Neural cell (in vitro differentiated cells): ENCODE data around the gene TRPM3. TPM values are rescaled to one million over a fixed set of nuclear protein-coding genes. Genes with fewer than 3 reads are reported as not detected.

ENCODE experiments used
- H2AFZ ChIP-seq: fragments of 200-600, 300-800 bp; sonication (generic), shearing (Covaris generic); 2 replicates; pipeline ENCODE4 v1.6.0; 2014; ENCODE audit warnings: low read depth, mild to moderate bottlenecking, antibody characterized with exemption, low read length, moderate library complexity
- H3F3A ChIP-seq: fragments of 200-600 bp; shearing (Covaris generic); 2 replicates; pipeline ENCODE4 v1.6.1; 2016; ENCODE audit warnings: mild to moderate bottlenecking, moderate library complexity, mixed read lengths, antibody characterized with exemption, low read length; ENCODE audit not compliant: insufficient read depth, poor library complexity, severe bottlenecking
- H3K27ac ChIP-seq: fragments of 200-600, 300-800 bp; sonication (generic), shearing (Covaris generic); 2 replicates; pipeline ENCODE4 v1.5.1; 2014; ENCODE audit warnings: mild to moderate bottlenecking, low read length, moderate library complexity
- H3K27me3 ChIP-seq: fragments of 300-800, 200-600 bp; sonication (generic), shearing (Covaris generic); 2 replicates; pipeline ENCODE4 v1.6.0; 2014; ENCODE audit warnings: mild to moderate bottlenecking, low read depth, low read length, moderate library complexity; ENCODE audit not compliant: insufficient read depth
- H3K36me3 ChIP-seq: fragments of 300-800, 200-600 bp; sonication (generic), shearing (Covaris generic); 2 replicates; pipeline ENCODE4 v1.5.1; 2014; ENCODE audit warnings: mild to moderate bottlenecking, antibody characterized with exemption, low read length, moderate library complexity; ENCODE audit not compliant: insufficient read depth
- H3K4me2 ChIP-seq: fragments of 300-800, 200-600 bp; sonication (generic), shearing (Covaris generic); 2 replicates; pipeline ENCODE4 v1.6.0; 2014; ENCODE audit warnings: mild to moderate bottlenecking, low read length
- H3K4me3 ChIP-seq: fragments of 300-800, 200-600 bp; sonication (generic), shearing (Covaris generic); 2 replicates; pipeline ENCODE4 v1.5.1; 2014; ENCODE audit warnings: mild to moderate bottlenecking, low read length, moderate library complexity
- H3K79me2 ChIP-seq: fragments of 200-600 bp; shearing (Covaris generic); replicated peaks from 2 replicates; pipeline ENCODE4 v1.6.0; 2014; ENCODE audit warnings: mild to moderate bottlenecking, low read length, moderate library complexity; ENCODE audit not compliant: insufficient read depth
- H3K9ac ChIP-seq: fragments of 300-800, 200-600 bp; sonication (generic), shearing (Covaris generic); 2 replicates; pipeline ENCODE4 v1.6.1; 2016; ENCODE audit warnings: mild to moderate bottlenecking, low read length, mixed read lengths
- H3K9me2 ChIP-seq: fragments of 200-600 bp; shearing (Covaris generic); 2 replicates; pipeline ENCODE4 v1.6.1; 2016; ENCODE audit warnings: mild to moderate bottlenecking, low read length, mixed read lengths; ENCODE audit not compliant: insufficient read depth
- H3K9me3 ChIP-seq: fragments of 200-600, 300-800 bp; sonication (generic), shearing (Covaris generic); 2 replicates; pipeline ENCODE4 v1.6.1; 2016; ENCODE audit warnings: mild to moderate bottlenecking, mixed run types, low read length, moderate library complexity, mixed read lengths
- H4K20me1 ChIP-seq: fragments of 200-600 bp; shearing (Covaris generic); 2 replicates; pipeline ENCODE4 v1.6.1; 2016; ENCODE audit warnings: mild to moderate bottlenecking, mixed run types; ENCODE audit not compliant: insufficient read depth
- EP300 ChIP-seq: fragments of 450-650 bp; conservative IDR thresholded peaks from 2 replicates; pipeline ENCODE4 v1.6.1; 2014; ENCODE audit warnings: antibody characterized with exemption, mild to moderate bottlenecking, moderate library complexity; ENCODE audit not compliant: poor library complexity, severe bottlenecking
- EZH2 ChIP-seq: fragments of 200-600, 300-800 bp; shearing (Covaris generic), sonication (generic); IDR thresholded peaks from 2 replicates; pipeline ENCODE4 v1.6.1; 2014; ENCODE audit warnings: antibody characterized with exemption, low read length, borderline replicate concordance, mild to moderate bottlenecking; ENCODE audit not compliant: insufficient read depth, poor library complexity, severe bottlenecking
- MXI1 ChIP-seq: fragments of 450-650 bp; conservative IDR thresholded peaks from 2 replicates; pipeline ENCODE4 v1.6.1; 2014; ENCODE audit warnings: antibody characterized with exemption, mild to moderate bottlenecking; ENCODE audit not compliant: poor library complexity, severe bottlenecking
- POLR2AphosphoS5 ChIP-seq: IDR thresholded peaks from 2 replicates; pipeline ENCODE4 v1.6.1; 2012
- RAD21 ChIP-seq: fragments of 450-650 bp; conservative IDR thresholded peaks from 2 replicates; pipeline ENCODE4 v1.6.1; 2014; ENCODE audit warnings: antibody characterized with exemption, mild to moderate bottlenecking, moderate library complexity
- REST ChIP-seq: IDR thresholded peaks from 2 replicates; pipeline ENCODE4 v1.6.1; 2012; ENCODE audit warnings: borderline replicate concordance
- SMC3 ChIP-seq: fragments of 450-650 bp; conservative IDR thresholded peaks from 2 replicates; pipeline ENCODE4 v1.6.1; 2014; ENCODE audit warnings: antibody characterized with exemption, mild to moderate bottlenecking, moderate library complexity; ENCODE audit not compliant: poor library complexity
- TAF1 ChIP-seq: IDR thresholded peaks from 2 replicates; pipeline ENCODE4 v1.6.1; 2012; ENCODE audit warnings: low read depth
- polyA plus RNA-seq: library from polyadenylated mRNA; depleted of rRNA; stranded (reverse); fragments of >200 nt; gene quantifications from 2 replicates; pipeline ENCODE4 v1.2.3, GENCODE V29; 2014
- TF ChIP-seq, protein P1 (sequence below): fragments of 450-650 bp; IDR thresholded peaks from 2 replicates; pipeline ENCODE4 v1.5.1; 2014; ENCODE audit warnings: antibody characterized with exemption, mild to moderate bottlenecking, moderate library complexity; ENCODE audit not compliant: poor library complexity, severe bottlenecking

Gene TRPM3
- polyA plus RNA-seq, 1 donor from 2014 or later, result 1.3 TPM

- no peak overlapping the region for H3K4me3 ChIP-seq
- H4K20me1 ChIP-seq, result no peaks in the 10 kb centered on the region
- no peaks in the 10 kb centered on the region for H3K36me3 ChIP-seq
- no peaks in the 10 kb centered on the region for H3K9me3 ChIP-seq
- H3F3A ChIP-seq, result no peaks in the 10 kb centered on the region
- no peaks in the 10 kb centered on the region for H3K9me2 ChIP-seq
- H3K79me2 ChIP-seq, result no peaks in the 10 kb centered on the region
- no peak overlapping the region for H3K4me2 ChIP-seq
- H3K27me3 ChIP-seq, result no peaks in the 10 kb centered on the region
- TF ChIP-seq EP300 (no peak), RAD21 (no peak), SMC3 (no peak), TAF1 (no peak), MXI1 (no peak), EZH2 (no peak), POLR2AphosphoS5 (no peak), REST (no peak)
- TF ChIP-seq, protein P1, sequence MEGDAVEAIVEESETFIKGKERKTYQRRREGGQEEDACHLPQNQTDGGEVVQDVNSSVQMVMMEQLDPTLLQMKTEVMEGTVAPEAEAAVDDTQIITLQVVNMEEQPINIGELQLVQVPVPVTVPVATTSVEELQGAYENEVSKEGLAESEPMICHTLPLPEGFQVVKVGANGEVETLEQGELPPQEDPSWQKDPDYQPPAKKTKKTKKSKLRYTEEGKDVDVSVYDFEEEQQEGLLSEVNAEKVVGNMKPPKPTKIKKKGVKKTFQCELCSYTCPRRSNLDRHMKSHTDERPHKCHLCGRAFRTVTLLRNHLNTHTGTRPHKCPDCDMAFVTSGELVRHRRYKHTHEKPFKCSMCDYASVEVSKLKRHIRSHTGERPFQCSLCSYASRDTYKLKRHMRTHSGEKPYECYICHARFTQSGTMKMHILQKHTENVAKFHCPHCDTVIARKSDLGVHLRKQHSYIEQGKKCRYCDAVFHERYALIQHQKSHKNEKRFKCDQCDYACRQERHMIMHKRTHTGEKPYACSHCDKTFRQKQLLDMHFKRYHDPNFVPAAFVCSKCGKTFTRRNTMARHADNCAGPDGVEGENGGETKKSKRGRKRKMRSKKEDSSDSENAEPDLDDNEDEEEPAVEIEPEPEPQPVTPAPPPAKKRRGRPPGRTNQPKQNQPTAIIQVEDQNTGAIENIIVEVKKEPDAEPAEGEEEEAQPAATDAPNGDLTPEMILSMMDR, result no peak
- H3K9ac ChIP-seq, result no peak overlapping the region
- no peak overlapping the region for H2AFZ ChIP-seq
- H3K27ac ChIP-seq, result no peak overlapping the region
Observed at GRCh38 chr9:71094708-71095251, 26.6 kb downstream of the TRPM3 start.

DNA sequence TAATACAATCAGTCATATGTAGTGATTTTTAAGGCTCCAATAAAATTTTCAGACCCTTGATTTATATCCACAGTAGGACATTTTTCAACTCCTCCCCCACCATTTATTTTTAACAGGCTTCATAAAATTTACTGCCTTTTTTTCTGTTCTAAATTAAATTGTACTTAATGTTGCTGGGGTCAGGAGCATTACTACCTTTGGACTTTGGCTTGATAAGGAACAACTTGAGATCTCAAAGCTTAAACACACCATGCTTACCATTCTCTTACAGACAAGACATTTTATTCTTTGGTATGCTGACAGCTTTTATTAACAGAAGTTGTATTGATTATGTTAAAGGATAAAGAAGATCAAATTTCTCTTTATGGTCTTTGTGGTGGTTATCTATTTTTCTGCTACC lies 30.5 kb downstream of the TRPM3 start:
- Histone ChIP-seq H3K4me3 (no peak overlapping the region), H3K9me2 (no peaks in the 10 kb centered on the region), H3K27ac (no peak overlapping the region), H3K36me3 (no peaks in the 10 kb centered on the region), H2AFZ (no peak overlapping the region), H3K4me2 (no peak overlapping the region), H3K27me3 (no peaks in the 10 kb centered on the region), H3K9me3 (no peaks in the 10 kb centered on the region), H3K79me2 (no peaks in the 10 kb centered on the region), H3F3A (no peaks in the 10 kb centered on the region), H3K9ac (no peak overlapping the region), H4K20me1 (no peaks in the 10 kb centered on the region)
- TF ChIP-seq MXI1, result no peak
- no peak for TF ChIP-seq RAD21
- TF ChIP-seq, protein P1, result no peak
- no peak for TF ChIP-seq POLR2AphosphoS5
- TF ChIP-seq TAF1, result no peak
- TF ChIP-seq EZH2, result no peak
